HepG2 (cell line): ENCODE data around the gene ZNF512B. TPM values are rescaled to one million over a fixed set of nuclear protein-coding genes. Genes with fewer than 3 reads are reported as not detected.

Experiments used
- ASH2L ChIP-seq: fragments of 300-600, 200-600 bp; sonication (generic); IDR thresholded peaks from 2 replicates; pipeline ENCODE4 v1.7.0; 2017; ENCODE audit warnings: low read depth, mild to moderate bottlenecking, moderate library complexity, mixed read lengths, low read length; ENCODE audit not compliant: insufficient read length
- BCL6 ChIP-seq: IDR thresholded peaks from 2 replicates; pipeline ENCODE4 v1.6.1; 2016; ENCODE audit warnings: missing genetic modification reagents, missing compliant biosample characterization
- ERF ChIP-seq: IDR thresholded peaks from 2 replicates; pipeline ENCODE4 v1.6.1; 2018; ENCODE audit warnings: missing biosample characterization, missing genetic modification reagents
- HNF1A ChIP-seq, 2 experiments: sonication (generic) in 1 of 2; formaldehyde crosslinking in 1 of 2; IDR thresholded peaks; 2 replicates each; pipeline versions ENCODE4 v1.4.0 to v1.6.1; 2016 to 2020; ENCODE audit warnings: borderline replicate concordance in 1 of 2, low read depth in 1 of 2, mild to moderate bottlenecking in 1 of 2, missing genetic modification reagents in 1 of 2
- NFE2L2 ChIP-seq: fragments of 150-350 bp; IDR thresholded peaks from 2 replicates; pipeline ENCODE4 v1.6.1; 2014; ENCODE audit warnings: low read length
- PTBP1 ChIP-seq: fragments of 200-400 bp; formaldehyde crosslinking; IDR thresholded peaks from 2 replicates; pipeline ENCODE4 v1.6.1; 2018; ENCODE audit warnings: low read length, low read depth; ENCODE audit not compliant: poor library complexity, severe bottlenecking
- SNAPC5 ChIP-seq: sonication (generic); formaldehyde crosslinking; IDR thresholded peaks from 2 replicates; pipeline ENCODE4 v1.8.1; 2023; ENCODE audit warnings: mild to moderate bottlenecking, missing genetic modification reagents, borderline replicate concordance
- SPEN ChIP-seq: sonication (generic); formaldehyde crosslinking; IDR thresholded peaks from 2 replicates; pipeline ENCODE4 v1.5.1; 2020; ENCODE audit warnings: low read depth, mild to moderate bottlenecking, missing genetic modification reagents
- THAP8 ChIP-seq: sonication (generic); formaldehyde crosslinking; IDR thresholded peaks from 2 replicates; pipeline ENCODE4 v1.5.1; 2020; ENCODE audit warnings: missing genetic modification reagents, mild to moderate bottlenecking, borderline replicate concordance
- USF2 ChIP-seq, 2 experiments: sonication (generic) in 1 of 2; formaldehyde crosslinking in 1 of 2; IDR thresholded peaks; 2 replicates each; pipeline versions ENCODE4 v1.5.1 to v1.6.1; 2011 to 2020; ENCODE audit warnings: borderline replicate concordance in 1 of 2, low read depth in 1 of 2, low read length in 1 of 2, mild to moderate bottlenecking in 1 of 2, missing genetic modification reagents in 1 of 2, moderate library complexity in 1 of 2
- ZBTB25 ChIP-seq: IDR thresholded peaks from 2 replicates; pipeline ENCODE4 v1.6.1; 2018; ENCODE audit warnings: missing genetic modification reagents
- ZNF124 ChIP-seq: sonication (generic); formaldehyde crosslinking; IDR thresholded peaks from 2 replicates; pipeline ENCODE4 v1.4.0; 2020; ENCODE audit warnings: missing genetic modification reagents
- ZNF24 ChIP-seq: fragments of 450-650 bp; IDR thresholded peaks from 2 replicates; pipeline ENCODE4 v1.6.1; 2017; ENCODE audit warnings: antibody characterized with exemption, mild to moderate bottlenecking
- ZNF331 ChIP-seq: sonication (generic); formaldehyde crosslinking; IDR thresholded peaks from 2 replicates; pipeline ENCODE4 v1.4.0; 2020; ENCODE audit warnings: missing genetic modification reagents
- ZNF460 ChIP-seq: sonication (generic); formaldehyde crosslinking; IDR thresholded peaks from 2 replicates; pipeline ENCODE4 v1.5.1; 2020; ENCODE audit warnings: missing genetic modification reagents, mild to moderate bottlenecking, borderline replicate concordance
- ZNF501 ChIP-seq: sonication (generic); formaldehyde crosslinking; IDR thresholded peaks from 2 replicates; pipeline ENCODE4 v1.5.1; 2020; ENCODE audit warnings: mild to moderate bottlenecking, moderate library complexity, missing genetic modification reagents
- ZNF567 ChIP-seq: sonication (generic); formaldehyde crosslinking; IDR thresholded peaks from 2 replicates; pipeline ENCODE4 v1.8.1; 2023; ENCODE audit warnings: mild to moderate bottlenecking, missing genetic modification reagents, borderline replicate concordance
- ZNF614 ChIP-seq: IDR thresholded peaks from 2 replicates; pipeline ENCODE4 v1.6.1; 2018; ENCODE audit warnings: missing biosample characterization, missing genetic modification reagents, inconsistent platforms, borderline replicate concordance
- ZNF724P ChIP-seq: sonication (generic); formaldehyde crosslinking; IDR thresholded peaks from 2 replicates; pipeline ENCODE4 v1.8.0; 2022; ENCODE audit warnings: missing genetic modification reagents, borderline replicate concordance
- ZSCAN12 ChIP-seq: sonication (generic); formaldehyde crosslinking; IDR thresholded peaks from 2 replicates; pipeline ENCODE4 v1.9.0; 2021; ENCODE audit warnings: mild to moderate bottlenecking, missing genetic modification reagents
- polyA plus RNA-seq, 8 experiments: library from polyadenylated mRNA; depleted of rRNA in 3 of 8; stranded (reverse) in 7 of 8; unstranded in 1 of 8; fragments of >200 nt; fragmentation: Illumina TruSeq in 4 of 8; extraction: Trizol in 4 of 8; gene quantifications; 2 replicates each; pipeline versions ENCODE4 v1.2.1 to v1.2.3, GENCODE V29; 2011 to 2016; ENCODE audit warnings: low read depth in 4 of 8, missing spikeins in 1 of 8, mixed read lengths in 1 of 8; ENCODE audit not compliant: insufficient read depth in 1 of 8
- total RNA-seq, 5 experiments: library from RNA; depleted of rRNA; stranded (reverse); fragments of >200 nt; fragmentation: Illumina TruSeq; extraction: Trizol; gene quantifications; 2 replicates each; pipeline ENCODE4 v1.2.3, GENCODE V29; 2016; ENCODE audit warnings: low read depth in 1 of 5

The ZNF512B gene
- total and polyA plus RNA-seq, 2 of the 13 experiments (the other 11 are each of a cell fraction or from before 2014, with no cell fraction given): 11.5 to 30.6 TPM

- TF ChIP-seq HNF1A (IDR thresholded peaks at IDR 0.05; ENCODE audit: low read depth) (no peak), HNF1A (CRISPR knock-in tag; IDR thresholded peaks at IDR 0.05; ENCODE audit: borderline replicate concordance) (0 out of 2 replicates have a peak, but pooled peaks have one; percentile 61), ZNF501 (no peak), SNAPC5 (CRISPR knock-in tag) (no peak), ASH2L (no peak), ZNF724P (peak; percentile 83; the same call in 1 of the 2 replicates), ZNF24 (no peak), USF2 (IDR thresholded peaks at IDR 0.05; ENCODE audit: low read depth, low read length) (no peak), USF2 (CRISPR knock-in tag; IDR thresholded peaks at IDR 0.05; ENCODE audit: borderline replicate concordance) (no peak), ZNF331 (CRISPR knock-in tag) (peak; percentile 71; the same call in 1 of the 2 replicates), ZNF460 (CRISPR knock-in tag) (no peak), THAP8 (no peak), ZBTB25 (peak; percentile 49; the same call in 1 of the 2 replicates), NFE2L2 (no peak), BCL6 (no peak; the same call in 1 of the 2 replicates), ZNF567 (CRISPR knock-in tag) (0 out of 2 replicates have a peak, but pooled peaks have one; percentile 84), ZNF124 (CRISPR knock-in tag) (peak; percentile 61; the same call in 1 of the 2 replicates), SPEN (CRISPR knock-in tag) (peak; percentile 74; the same call in 1 of the 2 replicates), PTBP1 (peak; percentile 97), ERF (CRISPR knock-in tag) (no peak; the same call in none of the 2 replicates), ZNF614 (CRISPR knock-in tag) (peak; percentile 93; the same call in 1 of the 2 replicates), ZSCAN12 (peak; percentile 83)
These were observed 12.6 kb downstream of the ZNF512B start (continued) for GRCh38 chr20:63957004-63957689.
